NCI-H510A (cell line): Measurements from ENCODE around the gene NOS3.
"Not testable (repeated sequence)": the region's sequence is repeated elsewhere in the genome, so short reads cannot be mapped to it uniquely, and the experiment has no call there.

ENCODE experiments used
- DNase-seq: peaks from one replicate; lab custom pipeline; 2025; lab: John Stamatoyannopoulos, UW

The NOS3 gene

GRCh38 chr7:151038951-151039849 lies 48.4 kb downstream of the NOS3 start:
- DNase-seq, result no peak

GRCh38 chr7:151039850-151040548 lies 49.2 kb downstream of the NOS3 start:
- DNase-seq, result no peak

GRCh38 chr7:151040616-151041375 lies 50.0 kb downstream of the NOS3 start:
- DNase-seq, result no peak

- DNase-seq, result not testable (repeated sequence)
Observed at GRCh38 chr7:151043449-151043848, 52.6 kb downstream of the NOS3 start.

GRCh38 chr7:151043959-151044358 lies 53.1 kb downstream of the NOS3 start:
- no peak for DNase-seq

- no peak for DNase-seq
Observed at GRCh38 chr7:151045262-151045661, 54.4 kb downstream of the NOS3 start.

- no peak for DNase-seq
Observed at GRCh38 chr7:151045967-151046366, 55.1 kb downstream of the NOS3 start.

- no peak for DNase-seq
Observed at GRCh38 chr7:151046603-151047573, 56.1 kb downstream of the NOS3 start.

GRCh38 chr7:151047976-151048815 lies 57.4 kb downstream of the NOS3 start, which contains the start of gene ASIC3:
ASIC3 (plus strand) TSS chr7:151048531; CDS start chr7:151048886, 355 bp downstream.
- no peak for DNase-seq

GRCh38 chr7:151048911-151049463 lies 58.2 kb downstream of the NOS3 start:
- DNase-seq, result no peak

GRCh38 chr7:151051108-151051507 lies 60.3 kb downstream of the NOS3 start:
- no peak for DNase-seq

GRCh38 chr7:151053096-151053495 lies 62.3 kb downstream of the NOS3 start:
- DNase-seq, result no peak

- no peak for DNase-seq
Observed at GRCh38 chr7:151053751-151054150, 62.9 kb downstream of the NOS3 start.

GRCh38 chr7:151056283-151056665 lies 65.5 kb downstream of the NOS3 start:
- DNase-seq, result no peak

- DNase-seq, result no peak
Observed at GRCh38 chr7:151056666-151057505, 66.1 kb downstream of the NOS3 start.

- no peak for DNase-seq
Observed at GRCh38 chr7:151057506-151057988, 66.7 kb downstream of the NOS3 start, which contains the start of gene CDK5. CDK5 (minus strand) TSS chr7:151057897; CDS start chr7:151057848, 49 bp downstream.

- DNase-seq, result peak; percentile 95
Observed at GRCh38 chr7:151057989-151058780, 67.4 kb downstream of the NOS3 start.
